HAP-1 (cell line): ENCODE measurements around the gene IMMP2L.

Source experiments
- DNase-seq, 2 experiments: peaks; one replicate each; pipeline ENCODE4 v3.0.0-alpha.2; 2016 to 2020; ENCODE audit warnings: low spot score in 2 of 2
- H3K27me3 ChIP-seq: fragments of 250-450 bp; sonication (Bioruptor Pico); 2 replicates; pipeline ENCODE4 v1.5.1; 2020; ENCODE audit warnings: low read depth, mild to moderate bottlenecking, moderate library complexity
- H3K36me3 ChIP-seq: fragments of 250-450 bp; sonication (Bioruptor Pico); replicated peaks from 2 replicates; pipeline ENCODE4 v1.5.1; 2020; ENCODE audit warnings: mild to moderate bottlenecking
- H3K4me1 ChIP-seq: fragments of 250-450 bp; sonication (Bioruptor Pico); 2 replicates; pipeline ENCODE4 v1.5.1; 2020; ENCODE audit warnings: mild to moderate bottlenecking
- H3K4me3 ChIP-seq: fragments of 250-450 bp; sonication (Bioruptor Pico); 2 replicates; pipeline ENCODE4 v1.5.1; 2020; ENCODE audit warnings: mild to moderate bottlenecking, moderate library complexity
- H3K9me3 ChIP-seq: fragments of 250-450 bp; sonication (Bioruptor Pico); 2 replicates; pipeline ENCODE4 v1.5.1; 2020; ENCODE audit warnings: mild to moderate bottlenecking, moderate library complexity
- in situ Hi-C: fragments of 300-500 bp; cut with MboI; formaldehyde crosslinking; loops from 3 replicates; pipeline ENCODE4 v1.14.3; 2020; ENCODE audit warnings: low sequenced_read_pairs, inconsistent platforms, mixed read lengths

IMMP2L gene

DNA sequence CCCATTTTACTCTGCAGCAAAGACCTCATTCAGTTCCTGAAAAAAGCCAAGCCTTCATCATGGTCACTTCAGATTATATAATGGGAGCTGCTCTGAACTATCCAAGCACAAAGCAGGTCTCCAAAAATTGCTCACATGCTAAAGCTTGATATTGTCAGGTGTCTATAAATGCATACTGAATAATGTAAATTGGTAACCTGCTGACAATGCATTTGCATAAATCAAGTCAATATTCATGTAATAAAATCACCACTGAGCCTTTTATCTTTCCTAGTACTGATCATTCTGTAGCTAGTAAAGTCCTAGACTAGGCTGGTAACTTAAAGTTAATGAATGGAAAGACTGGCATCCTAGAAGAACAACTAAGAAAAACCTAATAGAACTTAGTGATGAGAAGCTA, 188.3 kb downstream of the IMMP2L start:
- in situ Hi-C loops, result no loop called here
- DNase-seq, result no peak
- H3K4me1 ChIP-seq, result peaks cover 2% of the 10 kb centered on the region
- H3K9me3 ChIP-seq, result no peaks in the 10 kb centered on the region
- H3K36me3 ChIP-seq, result no peaks in the 10 kb centered on the region
- H3K4me3 ChIP-seq, result no peak overlapping the region
- H3K27me3 ChIP-seq, result no peaks in the 10 kb centered on the region

DNA sequence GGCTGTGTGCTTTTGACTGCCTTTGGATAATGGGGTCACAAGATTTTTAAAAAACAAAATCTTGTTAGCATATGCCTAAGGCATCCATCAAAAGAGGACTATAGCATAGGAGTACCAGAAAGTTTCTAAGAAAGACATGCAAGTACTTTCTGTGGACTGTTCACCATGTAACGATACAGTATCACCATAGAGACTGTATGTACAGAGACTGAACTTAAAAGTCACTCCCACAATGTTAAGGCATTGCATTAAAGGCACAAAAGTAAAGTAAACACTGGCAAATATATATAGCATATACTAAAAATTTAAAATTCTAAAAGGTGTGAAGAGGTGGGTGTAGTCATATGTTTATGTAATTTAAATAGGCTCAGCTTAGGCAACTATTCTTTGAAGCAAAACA, 190.9 kb downstream of the IMMP2L start:
- Histone ChIP-seq H3K4me3 (no peak overlapping the region), H3K27me3 (no peaks in the 10 kb centered on the region), H3K4me1 (peaks cover 9% of the 10 kb centered on the region), H3K36me3 (no peaks in the 10 kb centered on the region), H3K9me3 (no peaks in the 10 kb centered on the region)
- DNase-seq, result no peak
- in situ Hi-C loops, result no loop called here

DNA sequence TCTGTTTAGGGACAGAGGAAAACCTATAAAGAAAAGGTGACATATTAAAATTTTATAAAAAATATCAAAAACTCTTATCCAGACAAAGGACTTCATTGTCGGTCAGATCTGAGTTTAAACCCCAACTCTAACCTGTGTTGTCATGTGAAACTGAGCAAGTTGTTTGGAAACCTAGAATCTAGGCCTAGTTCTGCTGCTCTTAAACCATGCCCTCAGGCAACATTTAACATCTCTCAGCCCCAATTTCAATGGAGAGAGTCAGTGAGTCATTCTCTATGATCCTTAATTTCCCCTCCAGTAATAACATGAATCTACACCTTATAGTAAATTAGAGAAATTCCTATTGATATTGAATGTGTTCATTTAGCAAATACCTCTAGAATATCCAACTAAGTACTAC, 192.3 kb downstream of the IMMP2L start:
- in situ Hi-C loops, result no loop called here
- H3K36me3 ChIP-seq, result no peaks in the 10 kb centered on the region
- H3K4me1 ChIP-seq, result peaks cover 9% of the 10 kb centered on the region
- no peaks in the 10 kb centered on the region for H3K9me3 ChIP-seq
- no peaks in the 10 kb centered on the region for H3K27me3 ChIP-seq
- no peak for DNase-seq
- H3K4me3 ChIP-seq, result no peak overlapping the region

DNA sequence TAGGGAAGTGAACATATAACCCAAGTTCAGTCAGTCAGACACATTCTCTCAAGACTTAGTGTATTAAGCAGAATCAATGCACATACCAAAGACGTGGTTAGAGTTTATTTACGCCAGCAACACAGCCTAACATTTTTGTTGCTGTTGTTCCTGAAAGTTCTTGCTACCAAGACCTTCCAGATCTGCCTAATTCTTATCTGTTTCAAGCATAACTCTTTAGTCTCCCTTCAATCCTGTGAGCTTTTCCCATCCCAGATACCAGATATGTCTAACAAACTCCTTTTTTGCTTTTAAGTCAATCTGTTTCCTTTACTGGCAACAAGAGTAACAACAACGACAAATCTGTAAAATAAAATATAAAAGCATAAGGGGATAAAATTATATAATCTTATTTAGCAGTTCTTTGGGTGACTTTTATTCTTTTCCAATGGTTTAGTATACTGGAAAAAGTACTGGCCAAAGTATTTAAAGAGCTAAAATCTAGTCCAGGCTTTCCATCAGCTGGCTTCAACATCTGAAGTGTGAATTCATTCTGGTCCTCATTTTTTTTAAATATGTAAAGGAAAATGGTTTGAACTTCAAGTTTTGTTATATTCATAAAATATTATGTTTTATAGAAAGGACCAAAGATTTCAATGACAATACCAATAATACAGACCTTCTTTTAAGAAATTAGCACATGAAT, 193.8 kb downstream of the IMMP2L start:
- H3K4me3 ChIP-seq, result no peak overlapping the region
- H3K9me3 ChIP-seq, result no peaks in the 10 kb centered on the region
- no peaks in the 10 kb centered on the region for H3K27me3 ChIP-seq
- DNase-seq, result no peak
- peaks cover 15% of the 10 kb centered on the region for H3K4me1 ChIP-seq
- H3K36me3 ChIP-seq, result no peaks in the 10 kb centered on the region
- in situ Hi-C loops, result no loop called here

DNA sequence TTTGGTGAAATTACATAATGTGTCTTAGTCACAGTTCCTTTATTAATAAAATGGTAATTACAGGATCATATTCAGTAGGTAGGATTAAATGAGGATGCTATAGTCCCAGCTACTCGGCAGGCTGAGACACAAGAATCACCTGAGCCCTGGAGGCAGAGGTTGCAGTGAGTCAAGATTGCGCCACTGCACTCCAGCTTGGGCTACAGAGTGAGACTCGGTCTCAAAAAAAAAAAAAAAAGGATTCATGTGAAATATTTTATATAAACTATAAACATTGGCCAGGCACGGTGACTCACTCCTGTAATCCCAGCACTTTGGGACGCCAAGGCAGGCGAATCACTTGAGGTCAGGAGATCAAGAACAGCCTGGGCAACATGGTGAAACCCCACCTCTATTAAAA, 197.9 kb downstream of the IMMP2L start:
- Histone ChIP-seq H3K4me3 (no peak overlapping the region), H3K4me1 (peaks cover 28% of the 10 kb centered on the region), H3K36me3 (no peaks in the 10 kb centered on the region), H3K27me3 (no peaks in the 10 kb centered on the region), H3K9me3 (no peaks in the 10 kb centered on the region)
- peak in 1 of 2 experiments; percentile 28 for DNase-seq
- in situ Hi-C loops, result no loop called here

DNA sequence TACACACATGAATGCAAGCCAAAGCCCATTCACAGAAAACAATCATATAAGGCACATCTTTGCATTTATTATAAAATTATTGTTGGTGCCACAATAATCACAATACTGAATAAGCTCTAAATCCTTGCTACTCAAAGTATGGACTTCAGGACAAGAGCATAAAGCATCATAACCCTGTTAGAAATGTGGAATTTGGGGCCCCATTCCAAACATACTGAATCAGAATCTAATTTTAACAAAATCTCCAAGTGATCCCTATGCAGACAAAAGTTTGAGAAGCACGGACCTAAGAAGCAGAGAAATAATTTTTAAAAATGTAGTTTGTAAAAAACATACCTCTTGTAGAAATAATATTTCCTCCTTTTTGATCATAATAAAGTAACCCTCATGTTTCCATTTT, 199.2 kb downstream of the IMMP2L start:
- in situ Hi-C loops, result no loop called here
- Histone ChIP-seq H3K9me3 (no peaks in the 10 kb centered on the region), H3K4me3 (no peak overlapping the region), H3K36me3 (no peaks in the 10 kb centered on the region), H3K4me1 (peaks cover 18% of the 10 kb centered on the region), H3K27me3 (no peaks in the 10 kb centered on the region)
- no peak for DNase-seq

DNA sequence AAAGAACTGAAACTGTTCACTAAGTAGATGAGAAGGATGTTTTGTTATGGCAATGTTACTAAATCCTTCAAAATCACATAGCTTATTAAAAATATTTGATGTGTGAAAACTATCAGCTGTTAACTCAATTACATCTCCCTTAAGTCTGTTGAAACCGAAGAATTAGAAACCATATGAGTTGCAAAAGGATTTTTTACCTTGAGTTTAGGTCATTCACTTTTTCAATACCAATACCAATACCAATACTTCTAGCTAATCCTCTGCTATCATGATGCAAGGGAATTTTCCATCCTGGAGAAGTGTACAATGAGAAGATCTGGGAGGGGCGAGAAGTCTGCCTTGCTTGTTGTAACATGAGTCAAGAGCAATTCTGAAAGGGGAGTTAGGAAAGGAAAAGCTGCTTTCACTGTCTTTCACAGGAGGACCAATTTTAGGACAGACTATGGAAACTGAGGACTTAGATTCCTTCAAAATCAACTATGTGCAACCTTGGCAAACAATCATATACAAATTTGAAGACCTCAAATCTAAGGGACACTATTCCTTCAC, 199.7 kb downstream of the IMMP2L start:
- DNase-seq, result peak; percentile 41 to 48
- H3K27me3 ChIP-seq, result no peaks in the 10 kb centered on the region
- no peaks in the 10 kb centered on the region for H3K9me3 ChIP-seq
- no peaks in the 10 kb centered on the region for H3K36me3 ChIP-seq
- in situ Hi-C loops, result no loop called here
- H3K4me3 ChIP-seq, result no peak overlapping the region
- peaks cover 18% of the 10 kb centered on the region for H3K4me1 ChIP-seq

DNA sequence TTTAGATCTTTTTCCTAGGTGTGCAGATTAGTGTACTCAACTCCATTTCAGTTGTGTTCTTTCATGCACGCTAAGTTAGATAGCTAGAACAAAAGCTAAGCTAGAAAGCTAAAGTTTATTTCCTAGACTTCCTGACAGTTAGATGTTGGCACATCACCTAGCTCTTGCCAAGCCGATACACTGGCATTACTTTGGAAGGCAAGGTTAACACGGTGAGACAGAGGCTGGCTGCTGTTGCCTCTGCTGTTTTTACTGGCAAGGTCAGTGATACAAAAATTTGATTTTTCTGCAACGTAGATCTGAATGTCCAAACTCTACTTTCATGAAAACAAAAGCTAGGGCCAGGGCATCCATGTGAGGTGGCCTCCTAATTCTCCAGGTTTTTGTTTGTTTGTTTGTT, 203.4 kb downstream of the IMMP2L start:
- in situ Hi-C loops, result no loop called here

DNA sequence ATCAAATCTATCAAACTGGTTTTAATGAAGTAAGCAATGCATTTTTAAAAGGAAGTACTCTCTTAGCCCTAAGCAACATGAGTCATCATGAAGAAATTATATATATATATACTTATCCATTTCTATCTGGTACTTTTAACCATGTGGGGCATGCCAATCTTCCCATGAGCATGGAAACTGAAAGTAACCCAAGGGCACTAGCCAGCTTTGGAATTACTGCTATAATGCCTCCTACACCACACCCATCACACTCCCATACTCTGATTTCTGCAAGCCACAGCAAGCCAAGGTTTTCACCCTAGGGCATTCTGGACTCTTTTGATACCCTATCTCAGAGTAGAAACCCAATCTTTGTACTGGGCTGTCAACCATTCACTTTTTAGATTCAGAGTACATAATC, 204.6 kb downstream of the IMMP2L start:
- H3K4me3 ChIP-seq, result no peak overlapping the region
- no peak for DNase-seq
- peaks cover 4% of the 10 kb centered on the region for H3K4me1 ChIP-seq
- in situ Hi-C loops, result no loop called here
- H3K36me3 ChIP-seq, result no peaks in the 10 kb centered on the region
- H3K9me3 ChIP-seq, result no peaks in the 10 kb centered on the region
- H3K27me3 ChIP-seq, result no peaks in the 10 kb centered on the region

More for the DNA sequence above, 203.4 kb downstream of the IMMP2L start:
- H3K9me3 ChIP-seq, result no peaks in the 10 kb centered on the region
- peaks cover 17% of the 10 kb centered on the region for H3K4me1 ChIP-seq
- H3K36me3 ChIP-seq, result no peaks in the 10 kb centered on the region
- no peak overlapping the region for H3K4me3 ChIP-seq
- no peak for DNase-seq
- H3K27me3 ChIP-seq, result no peaks in the 10 kb centered on the region

DNA sequence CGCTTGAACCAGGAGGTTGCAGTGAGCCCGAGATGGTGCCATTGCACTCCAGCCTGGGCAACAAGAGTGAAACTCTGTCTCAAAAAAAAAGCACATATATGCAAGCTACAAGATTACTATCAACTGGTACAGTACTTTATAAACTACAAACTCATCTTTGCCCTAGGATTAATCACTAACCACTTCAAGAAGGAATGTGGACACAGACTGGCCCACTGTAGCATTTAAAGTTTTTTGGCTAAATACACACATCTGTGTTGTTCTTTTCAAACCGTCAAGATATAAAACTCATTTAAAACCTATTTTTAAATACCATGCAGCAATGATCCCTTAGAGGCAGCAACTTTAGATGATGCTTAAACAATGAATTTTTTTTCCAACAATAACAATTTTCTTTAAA, 205.4 kb downstream of the IMMP2L start:
- no peak overlapping the region for H3K4me3 ChIP-seq
- no peaks in the 10 kb centered on the region for H3K36me3 ChIP-seq
- in situ Hi-C loops, result no loop called here
- no peaks in the 10 kb centered on the region for H3K9me3 ChIP-seq
- DNase-seq, result no peak
- H3K4me1 ChIP-seq, result no peaks in the 10 kb centered on the region
- H3K27me3 ChIP-seq, result no peaks in the 10 kb centered on the region

DNA sequence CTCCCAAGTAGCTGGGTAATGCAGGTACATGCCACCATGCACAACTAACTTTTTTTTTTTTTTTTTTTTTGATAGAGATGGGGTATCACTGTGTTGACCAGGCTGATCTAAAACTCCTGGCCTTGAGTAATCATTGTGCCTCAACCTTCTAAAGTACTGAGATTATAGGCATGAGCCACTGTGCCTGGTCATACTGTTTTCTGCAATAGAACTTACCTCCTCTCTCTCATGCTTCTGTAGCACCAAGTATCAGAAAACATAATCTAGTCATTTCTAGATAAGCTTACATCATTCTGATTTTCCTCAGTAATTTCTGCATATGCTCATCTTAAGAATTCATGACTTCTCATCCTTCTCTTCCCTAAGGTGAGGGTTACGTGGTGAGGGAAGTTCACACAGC, 210.0 kb downstream of the IMMP2L start:
- no peak for DNase-seq
- in situ Hi-C loops, result no loop called here
- Histone ChIP-seq H3K4me3 (no peak overlapping the region), H3K27me3 (no peaks in the 10 kb centered on the region), H3K4me1 (no peaks in the 10 kb centered on the region), H3K9me3 (no peaks in the 10 kb centered on the region), H3K36me3 (no peaks in the 10 kb centered on the region)

DNA sequence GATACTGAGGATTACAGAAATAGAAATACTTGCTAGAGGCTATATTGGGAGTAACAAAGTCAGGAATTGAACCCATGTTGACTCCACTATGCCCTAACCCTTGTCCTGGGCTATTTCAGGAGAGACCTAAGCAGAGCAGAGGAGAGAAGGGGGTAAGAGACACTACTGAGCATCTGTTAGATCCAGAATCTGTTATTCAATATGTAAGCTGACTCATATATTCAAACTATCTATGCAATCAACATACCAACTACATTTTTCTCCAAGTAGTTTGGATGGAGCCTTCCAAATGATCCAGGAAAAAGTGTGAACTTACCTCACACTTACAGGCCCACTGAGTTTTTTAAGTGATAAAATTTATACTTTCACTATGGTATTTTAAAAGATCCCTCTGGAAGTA, 216.1 kb downstream of the IMMP2L start:
- in situ Hi-C loops, result no loop called here
- no peaks in the 10 kb centered on the region for H3K36me3 ChIP-seq
- DNase-seq, result no peak
- no peaks in the 10 kb centered on the region for H3K27me3 ChIP-seq
- no peaks in the 10 kb centered on the region for H3K4me1 ChIP-seq
- no peak overlapping the region for H3K4me3 ChIP-seq
- H3K9me3 ChIP-seq, result peaks cover 6% of the 10 kb centered on the region; the same call in 1 of the 2 replicates

DNA sequence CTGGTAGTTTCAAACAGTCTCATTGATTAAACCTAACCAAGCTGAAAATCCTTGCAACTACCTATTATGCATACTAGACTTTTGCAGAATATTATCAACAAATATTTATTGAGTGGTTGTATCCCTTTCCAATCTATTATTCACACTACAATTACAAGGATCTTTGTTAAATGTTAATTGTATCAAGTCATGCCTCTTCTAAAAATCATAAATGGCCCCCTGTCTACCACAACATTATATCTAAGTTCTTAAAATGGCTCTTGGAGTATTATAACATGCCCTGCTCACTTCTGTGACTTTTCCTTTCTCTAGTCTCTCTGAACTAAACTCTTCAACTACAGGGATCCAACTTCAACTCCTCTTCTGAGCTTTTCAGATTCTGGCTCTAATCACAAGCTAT, 219.3 kb downstream of the IMMP2L start:
- in situ Hi-C loops, result no loop called here
- no peaks in the 10 kb centered on the region for H3K4me1 ChIP-seq

DNA sequence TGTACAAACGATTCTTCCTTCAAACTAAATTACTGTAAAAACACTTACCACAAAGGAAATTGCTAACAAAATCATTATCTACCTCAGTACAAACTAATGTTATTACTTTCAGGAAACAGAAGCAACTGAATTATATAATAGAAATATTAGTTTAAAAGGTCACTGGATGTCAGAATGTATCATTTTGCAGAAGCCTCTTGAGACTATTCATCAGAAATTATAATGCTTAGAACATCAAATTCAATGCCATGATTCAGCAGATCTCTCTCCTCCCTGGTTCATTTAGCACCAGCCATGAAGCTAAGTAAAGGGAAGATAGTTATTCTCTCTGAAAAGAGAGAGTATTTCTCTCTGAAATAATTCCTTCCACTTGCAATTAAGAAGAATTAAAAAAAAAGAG, 223.3 kb downstream of the IMMP2L start:
- H3K36me3 ChIP-seq, result no peaks in the 10 kb centered on the region
- H3K4me3 ChIP-seq, result no peak overlapping the region
- H3K27me3 ChIP-seq, result no peaks in the 10 kb centered on the region
- in situ Hi-C loops, result no loop called here
- H3K9me3 ChIP-seq, result 0 out of 2 replicates have a peak, but pooled peaks cover 6% of the 10 kb centered on the region
- no peaks in the 10 kb centered on the region for H3K4me1 ChIP-seq
- no peak for DNase-seq

More for the DNA sequence above, 219.3 kb downstream of the IMMP2L start:
- Histone ChIP-seq H3K9me3 (peaks cover 6% of the 10 kb centered on the region; the same call in 1 of the 2 replicates), H3K4me3 (no peak overlapping the region), H3K36me3 (no peaks in the 10 kb centered on the region), H3K27me3 (no peaks in the 10 kb centered on the region)
- no peak for DNase-seq

DNA sequence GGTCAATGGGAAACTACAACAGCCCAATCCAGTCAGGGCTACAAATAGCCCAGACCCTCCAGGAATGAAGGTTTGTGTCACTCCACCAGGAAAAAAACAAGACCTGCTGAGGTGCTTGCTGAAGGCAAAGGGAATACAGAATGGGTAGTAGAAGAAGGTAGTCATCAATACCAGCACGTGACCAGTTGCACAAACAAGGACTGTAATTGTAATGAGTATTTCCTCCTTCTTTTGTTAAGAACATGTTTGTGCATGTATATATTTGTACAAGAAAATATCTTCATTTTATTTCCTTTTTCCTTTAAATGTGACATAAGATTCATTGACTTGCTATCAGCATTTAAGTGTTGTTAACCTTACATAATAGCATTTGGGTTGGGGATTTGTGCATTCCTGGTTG, 229.3 kb downstream of the IMMP2L start:
- no peaks in the 10 kb centered on the region for H3K36me3 ChIP-seq
- no peaks in the 10 kb centered on the region for H3K27me3 ChIP-seq
- H3K4me1 ChIP-seq, result no peaks in the 10 kb centered on the region
- H3K9me3 ChIP-seq, result no peaks in the 10 kb centered on the region
- H3K4me3 ChIP-seq, result no peak overlapping the region
- no peak for DNase-seq
- in situ Hi-C loops, result no loop called here
